Measurements from ENCODE around the gene SLC12A8. TPM values are rescaled to one million over a fixed set of nuclear protein-coding genes. Genes with fewer than 3 reads are reported as not detected.

The SLC12A8 gene
- total and polyA plus RNA-seq, 10 of the 15 experiments (the other 5 are each of a cell fraction or from before 2014, with no cell fraction given) = 2.5 to 71.6 (median 50.1) TPM

DNA sequence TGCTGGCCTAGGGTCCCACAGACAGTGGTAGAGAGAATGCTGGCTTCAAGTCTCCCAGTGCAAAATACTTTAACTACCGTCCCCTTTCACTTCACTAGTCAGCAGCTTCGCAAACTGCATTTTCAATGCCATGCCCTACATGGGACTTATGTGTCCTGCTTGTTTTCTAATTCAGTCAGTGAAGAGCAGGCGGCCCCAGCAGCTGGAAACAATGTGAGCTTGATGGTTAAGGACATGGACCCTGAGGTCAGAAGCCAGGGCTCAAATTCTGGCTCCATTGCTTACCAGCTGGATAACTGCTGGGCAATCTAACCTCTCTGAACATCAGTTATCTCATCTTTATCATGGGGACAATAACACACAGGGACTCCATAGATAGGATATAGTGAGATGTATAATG lies 58.4 kb downstream of the SLC12A8 start (continued):
- TF ChIP-seq BCLAF1 (IDR thresholded peaks at IDR 0.05) (no peak), KLF5 (IDR thresholded peaks at IDR 0.05; ENCODE audit: partially characterized antibody) (no peak), MEF2A (IDR thresholded peaks at IDR 0.05; ENCODE audit: insufficient read depth, low read depth, low read length) (no peak), BHLHE40 (IDR thresholded peaks at IDR 0.05; ENCODE audit: borderline replicate concordance in 1 of 2, low read depth in 2 of 2, low read length in 1 of 2) (no peak), EZH2 (IDR thresholded peaks at IDR 0.05; ENCODE audit: borderline replicate concordance, control insufficient read depth, low read depth, low read length) (no peak)

DNA sequence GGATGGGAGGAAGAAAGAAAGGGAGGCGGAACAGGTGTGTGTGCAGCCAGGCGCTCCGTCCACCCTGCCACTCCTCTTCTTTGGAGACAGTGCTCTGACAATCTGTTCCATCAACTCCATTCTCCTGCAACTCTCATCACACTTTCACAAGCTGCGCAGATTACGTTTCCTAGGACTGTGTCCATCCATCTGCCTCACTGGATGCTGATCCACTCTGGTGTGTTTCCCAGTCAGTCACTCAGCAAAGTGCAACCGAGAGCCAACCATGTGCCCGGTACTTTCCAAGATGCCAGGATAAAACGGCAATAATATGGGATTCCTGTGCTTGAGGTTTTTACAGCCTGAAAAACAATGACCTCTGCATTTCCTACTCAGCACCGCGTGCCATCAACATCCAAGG lies 59.6 kb downstream of the SLC12A8 start:
- Histone ChIP-seq H3K4me3 (no peak overlapping the region), H3K27ac (ENCODE audit: control insufficient read depth, insufficient read depth) (no peak overlapping the region), H3K4me1 (ENCODE audit: control insufficient read depth, insufficient read depth, low read length) (peaks cover 39% of the 10 kb centered on the region), H3K9me3 (replicated peaks; ENCODE audit: control insufficient read depth, insufficient read depth, low read length) (no peaks in the 10 kb centered on the region), H4K20me1 (ENCODE audit: control insufficient read depth, insufficient read depth) (no peaks in the 10 kb centered on the region), H3K36me3 (ENCODE audit: control insufficient read depth in 2 of 2, insufficient read depth in 2 of 2, low read length in 1 of 2) (no peaks in the 10 kb centered on the region), H2AFZ (ENCODE audit: control insufficient read depth, low read depth, low read length) (no peak overlapping the region), H3K4me2 (ENCODE audit: control insufficient read depth, insufficient read depth) (no peak overlapping the region), H3K27me3 (replicated peaks in 1 of 2; ENCODE audit: control insufficient read depth in 2 of 2, insufficient read depth in 2 of 2, low read length in 1 of 2) (no peaks in the 10 kb centered on the region), H3K79me2 (ENCODE audit: control insufficient read depth, insufficient read depth, low read length) (no peaks in the 10 kb centered on the region), H3K9ac (ENCODE audit: control insufficient read depth, insufficient read depth, low read length) (no peak overlapping the region)
- RAD21 ChIA-PET (ENCODE audit: unreplicated experiment) = no interaction called here
- POLR2A ChIA-PET = no interaction called here
- WGBS (ENCODE audit: insufficient coverage, insufficient replicate concordance, low lambda C conversion rate, missing lambda C conversion rate) = 88% methylated on average over 10 of the region's 10 CpGs
- intact Hi-C loops (cut with micrococcal nuclease; ENCODE audit: unreplicated experiment) (loop anchor here (5.0 kb wide), 1 partner anchor 279 kb away; no protein-coding TSS in a partner anchor), in situ Hi-C loops (cut with MboI) (no loop called here)
- SMC1A ChIA-PET (ENCODE audit: uncharacterized antibody, unreplicated experiment) = no interaction called here
- DNase-seq (ENCODE audit: low read depth, low spot score) (no peak), FAIRE-seq (no peak), ATAC-seq (no peak)
- BruUV-seq (replicated peaks) = no TSS peak
- CTCF ChIA-PET = interaction anchor here (1.7 kb wide), 2 partner anchors 28 to 49 kb away, joined by 3 to 5 read pairs; no protein-coding TSS in a partner anchor
- TF ChIP-seq POLR2A (IDR thresholded peaks at IDR 0.05; ENCODE audit: low read depth, low read length) (no peak), SRF (IDR thresholded peaks at IDR 0.05; ENCODE audit: low read depth in 2 of 2, low read length in 2 of 2) (no peak), RBBP5 (conservative IDR thresholded peaks at IDR 0.05) (no peak), ZNF687 (IDR thresholded peaks at IDR 0.05) (no peak), TARDBP (IDR thresholded peaks at IDR 0.05; ENCODE audit: borderline replicate concordance) (no peak), MLLT1 (IDR thresholded peaks at IDR 0.05) (no peak), RCOR1 (conservative IDR thresholded peaks at IDR 0.05; ENCODE audit: low read depth, low read length) (no peak)
- TF ChIP-seq, protein P1, sequence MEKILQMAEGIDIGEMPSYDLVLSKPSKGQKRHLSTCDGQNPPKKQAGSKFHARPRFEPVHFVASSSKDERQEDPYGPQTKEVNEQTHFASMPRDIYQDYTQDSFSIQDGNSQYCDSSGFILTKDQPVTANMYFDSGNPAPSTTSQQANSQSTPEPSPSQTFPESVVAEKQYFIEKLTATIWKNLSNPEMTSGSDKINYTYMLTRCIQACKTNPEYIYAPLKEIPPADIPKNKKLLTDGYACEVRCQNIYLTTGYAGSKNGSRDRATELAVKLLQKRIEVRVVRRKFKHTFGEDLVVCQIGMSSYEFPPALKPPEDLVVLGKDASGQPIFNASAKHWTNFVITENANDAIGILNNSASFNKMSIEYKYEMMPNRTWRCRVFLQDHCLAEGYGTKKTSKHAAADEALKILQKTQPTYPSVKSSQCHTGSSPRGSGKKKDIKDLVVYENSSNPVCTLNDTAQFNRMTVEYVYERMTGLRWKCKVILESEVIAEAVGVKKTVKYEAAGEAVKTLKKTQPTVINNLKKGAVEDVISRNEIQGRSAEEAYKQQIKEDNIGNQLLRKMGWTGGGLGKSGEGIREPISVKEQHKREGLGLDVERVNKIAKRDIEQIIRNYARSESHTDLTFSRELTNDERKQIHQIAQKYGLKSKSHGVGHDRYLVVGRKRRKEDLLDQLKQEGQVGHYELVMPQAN (conservative IDR thresholded peaks at IDR 0.05) = no peak
